ENCODE results near the gene GNG13.
"Not testable (repeated sequence)": the region's sequence is repeated elsewhere in the genome, so short reads cannot be mapped to it uniquely, and the experiment has no call there.

GNG13 gene

DNA sequence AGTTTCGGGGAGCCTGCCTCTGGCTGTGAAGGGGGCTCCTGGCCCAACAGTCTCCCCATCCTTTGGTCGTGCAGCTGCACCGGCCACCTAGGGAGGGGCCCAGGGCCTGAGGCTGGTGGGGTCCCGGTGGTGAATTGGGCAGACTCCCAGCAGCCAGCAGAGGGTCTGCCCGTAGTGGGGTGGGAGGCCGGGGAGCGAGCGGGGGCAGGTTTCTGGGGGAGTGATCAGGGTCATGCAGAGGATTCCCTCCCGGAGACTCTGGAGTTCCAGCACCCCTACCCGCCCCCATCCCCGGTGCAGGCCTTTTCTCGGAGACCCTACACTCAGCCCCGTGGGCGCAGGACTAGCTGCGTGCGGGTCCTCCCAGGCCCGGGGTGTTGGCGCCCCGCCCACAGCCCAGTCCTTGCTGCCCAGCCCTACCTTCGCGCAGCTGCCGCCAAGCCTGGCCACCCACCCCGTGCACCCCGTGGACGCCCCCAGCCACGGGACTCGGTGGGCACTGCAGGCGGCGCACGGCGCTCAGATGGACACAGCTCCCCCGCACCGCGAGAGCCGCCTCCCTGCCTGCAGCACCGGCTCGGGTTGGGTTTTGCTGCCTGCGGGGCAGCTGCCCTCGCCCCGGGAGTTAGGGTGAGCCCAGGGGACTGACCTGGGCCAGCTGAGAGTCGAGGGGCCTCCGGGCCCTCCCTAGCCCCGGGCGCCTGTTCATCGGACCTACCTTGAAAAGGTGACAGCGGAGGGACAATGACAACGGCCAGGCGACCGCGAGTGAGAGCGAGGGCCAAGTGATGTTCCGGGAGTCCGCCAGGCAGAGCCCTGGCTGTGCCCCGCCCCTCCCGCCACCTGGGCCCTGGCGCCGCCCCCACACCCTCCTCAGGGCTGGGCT lies at the start of gene GNG13:
GNG13 (minus strand) TSS at position 787 of the 886 bp plus-strand sequence. CDS start 1,657 bp downstream, outside the sequence.
- DNase-seq (ENCODE audit: low read depth): no peak

DNA sequence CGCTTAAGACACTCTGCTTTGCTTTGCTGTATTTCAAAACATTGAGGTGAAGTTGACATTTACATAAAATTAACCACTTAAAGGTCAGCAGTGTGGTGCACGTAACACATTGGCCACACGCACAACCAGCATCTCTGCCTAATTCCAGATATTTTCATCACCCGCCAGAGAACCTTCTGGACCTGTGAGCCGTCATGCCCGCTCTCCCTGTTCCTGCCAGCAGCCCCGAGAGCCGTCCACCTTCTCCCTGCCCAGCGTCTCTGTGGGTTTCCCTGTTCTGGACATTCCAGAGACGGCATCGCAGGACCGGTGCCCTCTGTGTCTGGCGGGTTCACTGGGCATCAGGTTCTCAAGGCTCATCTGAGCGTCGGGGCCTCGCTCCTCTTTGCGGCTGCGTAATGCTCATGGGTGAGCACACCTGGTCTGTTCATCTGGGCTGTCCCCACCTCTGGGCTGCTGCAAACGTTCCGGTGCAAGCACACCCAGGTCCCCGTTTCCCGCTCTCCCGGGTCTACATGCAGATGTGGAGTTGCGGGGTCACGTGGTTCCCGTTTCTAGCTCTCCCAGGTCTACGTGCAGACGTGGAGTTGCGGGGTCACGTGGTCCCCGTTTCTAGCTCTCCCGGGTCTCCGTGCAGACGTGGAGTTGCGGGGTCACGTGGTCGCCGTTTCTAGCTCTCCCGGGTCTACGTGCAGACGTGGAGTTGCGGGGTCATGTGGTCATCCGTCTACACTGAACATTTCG lies 48.1 kb upstream of the GNG13 start:
- no peak for DNase-seq (ENCODE audit: low read depth)

- no peak for DNase-seq (ENCODE audit: low read depth)
Observed at GRCh38 chr16:847681-848445, 47.3 kb upstream of the GNG13 start.

GRCh38 chr16:847151-847550 lies 46.6 kb upstream of the GNG13 start:
- DNase-seq (ENCODE audit: low read depth): no peak

DNA sequence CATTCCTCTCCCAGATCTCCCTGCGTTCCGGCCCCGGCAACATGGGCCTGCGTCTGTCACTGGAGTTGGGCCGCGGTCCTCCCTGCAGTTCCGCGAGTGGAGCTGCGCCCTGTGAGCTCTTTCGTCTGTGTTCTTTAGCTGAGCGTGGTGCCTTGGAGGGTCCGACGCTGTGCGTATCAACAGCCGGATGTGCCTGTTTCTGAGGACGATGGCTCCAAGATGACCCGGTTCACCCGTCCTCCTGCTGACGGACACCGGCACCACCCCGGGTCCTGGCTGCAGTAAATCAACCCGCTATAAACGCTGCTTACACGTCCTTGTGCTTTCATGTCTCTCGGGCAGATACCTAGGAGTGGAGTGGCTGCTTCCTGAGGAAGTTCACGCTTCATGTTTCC lies 44.8 kb upstream of the GNG13 start:
- no peak for DNase-seq (ENCODE audit: low read depth)

DNA sequence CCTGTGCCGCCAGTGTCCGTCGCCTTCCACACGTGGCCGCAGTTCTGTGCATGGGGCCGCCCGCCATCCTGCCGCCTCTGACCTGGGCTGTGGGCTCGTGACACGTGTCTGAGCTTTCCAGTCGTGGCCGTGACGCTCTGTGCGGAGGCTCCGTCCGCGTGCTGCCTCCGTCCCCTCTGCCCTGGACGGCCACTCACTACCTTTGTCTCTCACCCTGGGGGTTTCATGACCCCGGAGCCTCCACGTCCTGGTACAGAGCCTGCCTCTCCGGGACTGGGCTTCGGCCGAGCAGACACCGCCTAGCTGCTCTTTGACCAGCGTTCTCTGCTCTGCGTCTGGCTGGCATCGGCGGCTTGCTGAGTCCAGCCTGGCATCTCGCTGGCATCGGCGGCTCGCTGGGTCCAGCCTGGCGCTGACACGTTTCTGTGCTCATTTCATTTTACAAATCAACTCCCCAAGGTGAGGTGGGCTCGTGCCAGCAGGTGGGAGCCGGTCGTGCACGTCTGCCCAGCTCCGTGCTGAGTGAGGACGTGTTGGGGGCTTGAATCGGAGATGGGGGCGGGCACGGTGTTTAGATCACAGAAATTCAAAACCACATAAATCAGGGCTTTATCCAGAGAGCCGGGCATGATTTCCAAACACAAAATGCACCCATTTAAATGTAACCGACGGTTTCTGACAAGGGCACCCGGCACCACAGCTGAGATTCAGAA lies 44.3 kb upstream of the GNG13 start:
- no peak for DNase-seq (ENCODE audit: low read depth)

DNA sequence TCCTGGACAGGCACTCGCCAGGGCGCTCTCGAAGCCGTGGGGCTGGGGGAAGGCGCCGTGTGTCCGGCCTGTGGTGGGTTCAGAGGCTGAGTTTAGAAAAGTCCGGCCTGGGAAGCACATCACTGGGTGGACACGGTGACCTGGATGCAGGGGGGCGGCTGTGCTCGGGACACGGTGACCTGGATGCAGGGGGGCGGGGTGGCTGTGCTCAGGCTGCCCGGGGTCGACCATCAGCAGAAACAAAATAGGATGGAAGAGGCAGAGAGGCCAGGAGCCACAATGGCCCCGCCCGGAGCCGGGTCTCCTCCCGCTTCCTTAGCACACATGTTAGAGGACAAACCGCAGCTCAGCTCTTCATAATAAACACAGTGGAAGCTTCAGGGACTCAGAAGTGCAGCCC lies 43.2 kb upstream of the GNG13 start:
- DNase-seq (ENCODE audit: low read depth): no peak

DNA sequence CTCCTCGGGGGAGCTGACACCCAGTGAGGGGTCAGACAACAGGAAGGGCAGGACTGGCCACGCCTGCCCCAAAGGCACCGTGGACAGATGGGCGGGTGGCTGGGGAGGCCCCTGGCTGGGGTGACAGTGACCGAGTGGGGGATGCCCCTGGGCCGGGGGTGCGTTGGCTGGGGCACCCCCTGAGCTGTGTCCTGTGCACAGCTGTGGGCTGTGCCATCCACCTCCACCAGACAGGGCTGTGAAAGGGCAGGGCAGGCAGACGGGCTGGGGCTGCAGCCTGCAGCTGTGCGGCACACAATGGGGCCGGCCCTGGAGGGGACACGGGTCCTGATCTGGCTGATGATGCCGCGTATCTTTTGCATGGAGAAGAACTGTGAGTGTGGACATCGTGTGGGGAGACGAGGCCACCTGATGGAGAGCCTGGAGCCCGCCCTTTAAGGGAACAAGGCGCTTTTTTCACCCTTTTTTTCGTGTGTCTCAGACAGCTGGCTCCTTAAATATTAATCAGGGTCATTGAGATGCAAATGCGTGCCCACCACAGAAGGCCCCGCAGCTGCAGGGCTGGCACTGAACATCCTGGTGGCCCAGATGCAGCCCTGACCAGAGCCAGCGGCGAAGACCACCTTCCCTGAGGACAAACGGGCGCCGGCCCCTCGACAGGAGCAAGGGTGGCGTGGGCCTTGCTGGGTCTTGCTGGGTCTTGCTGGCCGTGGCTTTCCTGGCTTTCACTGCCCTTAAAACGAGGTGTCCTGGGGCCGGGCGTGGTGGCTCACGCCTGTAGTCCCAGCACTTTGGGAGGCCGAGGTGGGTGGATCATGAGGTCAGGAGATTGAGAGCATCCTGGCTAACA lies 42.4 kb upstream of the GNG13 start:
- no peak for DNase-seq (ENCODE audit: low read depth)

DNA sequence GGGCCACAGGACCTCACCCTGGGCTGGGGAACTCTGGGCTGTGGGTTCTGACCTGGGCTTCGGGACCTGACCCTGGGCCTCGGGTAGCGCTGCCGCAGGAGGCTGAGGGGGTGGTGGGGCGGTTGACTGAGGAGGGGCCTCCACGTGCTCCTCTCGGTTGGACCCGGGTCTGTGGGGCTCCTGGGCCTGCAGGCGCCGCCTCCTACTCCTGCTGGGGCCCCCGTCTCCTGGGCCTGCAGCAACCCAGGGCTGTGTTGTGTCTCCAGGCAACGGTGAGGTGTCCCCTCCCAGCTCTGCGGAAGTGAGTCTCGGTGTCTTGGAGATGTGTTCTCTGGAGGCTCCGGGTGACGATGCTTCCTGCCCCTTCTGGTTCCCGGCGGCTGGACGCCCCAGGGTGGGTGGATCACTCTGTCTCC lies 41.5 kb upstream of the GNG13 start:
- DNase-seq (ENCODE audit: low read depth): no peak

- no peak for DNase-seq (ENCODE audit: low read depth)
Observed at GRCh38 chr16:841455-842060, 41.0 kb upstream of the GNG13 start.

DNA sequence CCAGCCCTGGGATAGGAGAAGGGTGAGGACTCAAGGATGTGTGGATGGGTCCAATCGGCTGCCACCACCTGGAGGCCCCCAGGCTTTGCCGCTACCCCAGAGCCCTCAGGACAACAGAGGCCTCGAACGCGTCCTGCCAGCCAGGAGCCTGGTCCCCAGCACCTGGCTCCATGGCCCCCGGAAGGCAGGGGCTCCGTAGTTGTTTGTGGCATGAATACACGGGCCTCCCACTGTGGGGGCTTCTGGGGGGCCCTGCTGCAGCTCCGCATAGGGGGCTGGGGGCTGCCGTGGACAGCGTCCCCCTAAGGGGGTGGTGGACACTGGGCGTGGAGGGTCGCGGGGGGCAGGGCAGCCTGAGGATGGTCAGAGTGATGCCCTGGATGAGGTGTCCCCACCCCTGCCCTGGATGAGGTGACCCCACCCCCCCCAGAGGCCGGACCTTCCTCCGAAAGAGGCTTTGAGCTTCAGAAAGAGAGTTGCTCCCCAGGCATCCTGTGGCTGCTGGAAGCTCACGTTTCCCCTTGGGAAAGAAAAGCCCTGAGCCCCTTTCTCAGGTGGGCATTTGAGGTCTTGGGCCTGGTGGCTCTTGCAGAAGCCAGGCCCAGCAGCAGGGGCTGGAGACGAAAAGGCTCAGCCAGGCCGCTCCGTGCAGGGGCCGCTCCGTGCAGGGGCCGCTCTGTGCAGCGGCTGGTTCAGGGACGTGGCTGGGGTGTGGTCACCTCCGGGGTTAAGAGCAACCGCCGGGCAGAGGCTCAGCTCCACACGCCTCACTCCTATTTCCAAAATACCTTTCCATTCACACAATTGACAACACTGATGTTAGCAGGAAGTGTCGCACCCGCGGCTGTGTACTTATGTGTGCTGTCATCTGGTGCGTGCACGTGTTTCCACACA lies 40.3 kb upstream of the GNG13 start:
- no peak for DNase-seq (ENCODE audit: low read depth)

- no peak for DNase-seq (ENCODE audit: low read depth)
Observed at GRCh38 chr16:839643-840408, 39.3 kb upstream of the GNG13 start.

DNA sequence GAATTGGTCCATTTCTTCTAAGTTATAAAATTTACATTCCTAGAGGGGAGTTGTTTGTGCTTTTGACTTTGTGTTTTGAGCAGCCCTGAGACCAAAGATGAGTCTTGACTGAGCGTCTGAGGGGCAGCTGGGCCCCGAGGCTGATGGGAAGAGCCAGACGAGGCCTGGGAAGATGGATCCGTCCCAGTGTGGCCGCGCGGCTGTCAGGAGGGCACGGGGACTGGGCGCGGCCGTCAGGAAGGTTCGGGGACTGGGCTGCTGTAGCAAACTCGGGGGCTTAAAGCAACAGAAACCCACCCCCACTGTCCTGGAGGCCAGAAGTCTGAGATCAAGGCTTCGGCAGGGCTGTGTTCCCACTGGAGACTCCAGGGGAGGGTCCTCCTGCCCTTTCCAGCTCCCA lies 38.2 kb upstream of the GNG13 start:
- no peak for DNase-seq (ENCODE audit: low read depth)

DNA sequence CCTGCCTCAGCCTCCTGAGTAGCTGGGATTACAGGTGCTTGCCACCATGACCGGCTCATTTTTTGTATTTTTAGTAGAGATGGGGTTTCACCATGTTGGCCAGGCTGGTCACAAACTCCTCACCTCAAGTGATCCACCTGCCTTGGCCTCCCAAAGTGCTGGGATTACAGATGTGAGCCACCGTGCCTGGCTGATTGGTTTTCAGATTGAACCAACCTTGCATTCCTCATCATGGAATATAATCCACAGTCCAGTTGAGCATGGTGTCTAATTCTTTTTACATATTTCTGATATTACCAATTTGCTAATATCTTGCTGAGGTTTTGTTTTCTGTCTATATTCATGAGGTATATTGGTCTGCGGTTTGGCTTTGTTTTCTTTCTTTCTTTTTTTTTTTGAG lies 36.3 kb upstream of the GNG13 start:
- DNase-seq (ENCODE audit: low read depth): not testable (repeated sequence)

GRCh38 chr16:836221-836620 lies 35.7 kb upstream of the GNG13 start:
- DNase-seq (ENCODE audit: low read depth): no peak

GRCh38 chr16:835373-835772 lies 34.8 kb upstream of the GNG13 start:
- no peak for DNase-seq (ENCODE audit: low read depth)

GRCh38 chr16:833411-833810 lies 32.9 kb upstream of the GNG13 start:
- DNase-seq (ENCODE audit: low read depth): no peak

GRCh38 chr16:832652-833336 lies 32.3 kb upstream of the GNG13 start:
- no peak for DNase-seq (ENCODE audit: low read depth)
